Smooth muscle cell of trachea (primary cell): Measurements from ENCODE around the gene IRF2. TPM values are rescaled to one million over a fixed set of nuclear protein-coding genes. Genes with fewer than 3 reads are reported as not detected.

Experiments
- total RNA-seq: library from RNA; depleted of rRNA; stranded (reverse); fragments of >200 nt; gene quantifications from 2 replicates; pipeline ENCODE4 v1.2.1, GENCODE V29; 2014

IRF2 gene
- 29.7 and 33.2 TPM in 2 replicates for total RNA-seq

GRCh38 chr4:184474263-184475095 is at the start of gene IRF2:
Gene IRF2 (minus strand): TSS chr4:184474550. CDS start chr4:184429064, 45,486 bp downstream.

Other genes starting within 250 kb of the IRF2 start
- gene CASP3, start 174.9 kb upstream of the IRF2 start, total RNA-seq = 17.9 and 23.1 TPM in 2 replicates
- 14.6 and 21.5 TPM in 2 replicates for gene PRIMPOL, start 175.2 kb upstream of the IRF2 start, total RNA-seq